ENCODE results near the gene RAB3B. TPM values are rescaled to one million over a fixed set of nuclear protein-coding genes. Genes with fewer than 3 reads are reported as not detected.
"Not testable (repeated sequence)": the region's sequence is repeated elsewhere in the genome, so short reads cannot be mapped to it uniquely, and the experiment has no call there.

RAB3B gene
- total and polyA plus RNA-seq, 8 donors: 0.69 to 5.7 (median 1.6) TPM

DNA sequence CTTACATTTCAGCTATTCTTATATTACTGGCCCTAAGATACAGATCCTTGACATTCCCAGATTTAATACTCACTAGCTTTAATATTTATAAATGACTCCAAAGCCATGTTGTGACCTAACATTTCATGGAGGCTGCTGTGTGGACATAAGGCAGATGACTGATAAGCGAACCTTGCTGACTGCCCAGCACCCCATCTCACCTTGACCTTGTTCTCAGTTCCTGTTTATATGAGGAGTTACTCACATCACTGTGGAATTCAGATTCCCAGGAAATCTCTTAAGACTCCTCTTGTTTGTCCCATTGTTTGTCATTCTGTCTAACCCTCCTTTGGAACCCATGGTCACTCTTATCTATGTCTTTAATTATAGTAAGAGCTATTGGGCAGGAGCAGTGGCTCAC, 21.9 kb downstream of the RAB3B start:
- intact Hi-C loops (cut with DNase I): no loop called here
- FAIRE-seq (no peak), ATAC-seq (peak; percentile 68 to 91 (median 88)), DNase-seq (peak in 3 of 6 donors; percentile 28 to 30 (median 29))
- Histone ChIP-seq H3K36me3 (no peaks in the 10 kb centered on the region), H3K9me3 (no peaks in the 10 kb centered on the region), H3K27me3 (no peaks in the 10 kb centered on the region), H3K4me1 (peaks cover 0 to 3% (median 0%) of the 10 kb centered on the region in 3 donors), H3K27ac (no peak overlapping the region), H3K4me3 (no peak overlapping the region)
- WGBS, 2 donors: 35 to 39% methylated on average over 1 of the region's 1 CpG
- TF ChIP-seq, protein P1, sequence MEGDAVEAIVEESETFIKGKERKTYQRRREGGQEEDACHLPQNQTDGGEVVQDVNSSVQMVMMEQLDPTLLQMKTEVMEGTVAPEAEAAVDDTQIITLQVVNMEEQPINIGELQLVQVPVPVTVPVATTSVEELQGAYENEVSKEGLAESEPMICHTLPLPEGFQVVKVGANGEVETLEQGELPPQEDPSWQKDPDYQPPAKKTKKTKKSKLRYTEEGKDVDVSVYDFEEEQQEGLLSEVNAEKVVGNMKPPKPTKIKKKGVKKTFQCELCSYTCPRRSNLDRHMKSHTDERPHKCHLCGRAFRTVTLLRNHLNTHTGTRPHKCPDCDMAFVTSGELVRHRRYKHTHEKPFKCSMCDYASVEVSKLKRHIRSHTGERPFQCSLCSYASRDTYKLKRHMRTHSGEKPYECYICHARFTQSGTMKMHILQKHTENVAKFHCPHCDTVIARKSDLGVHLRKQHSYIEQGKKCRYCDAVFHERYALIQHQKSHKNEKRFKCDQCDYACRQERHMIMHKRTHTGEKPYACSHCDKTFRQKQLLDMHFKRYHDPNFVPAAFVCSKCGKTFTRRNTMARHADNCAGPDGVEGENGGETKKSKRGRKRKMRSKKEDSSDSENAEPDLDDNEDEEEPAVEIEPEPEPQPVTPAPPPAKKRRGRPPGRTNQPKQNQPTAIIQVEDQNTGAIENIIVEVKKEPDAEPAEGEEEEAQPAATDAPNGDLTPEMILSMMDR (IDR thresholded peaks at IDR 0.05): no peak

DNA sequence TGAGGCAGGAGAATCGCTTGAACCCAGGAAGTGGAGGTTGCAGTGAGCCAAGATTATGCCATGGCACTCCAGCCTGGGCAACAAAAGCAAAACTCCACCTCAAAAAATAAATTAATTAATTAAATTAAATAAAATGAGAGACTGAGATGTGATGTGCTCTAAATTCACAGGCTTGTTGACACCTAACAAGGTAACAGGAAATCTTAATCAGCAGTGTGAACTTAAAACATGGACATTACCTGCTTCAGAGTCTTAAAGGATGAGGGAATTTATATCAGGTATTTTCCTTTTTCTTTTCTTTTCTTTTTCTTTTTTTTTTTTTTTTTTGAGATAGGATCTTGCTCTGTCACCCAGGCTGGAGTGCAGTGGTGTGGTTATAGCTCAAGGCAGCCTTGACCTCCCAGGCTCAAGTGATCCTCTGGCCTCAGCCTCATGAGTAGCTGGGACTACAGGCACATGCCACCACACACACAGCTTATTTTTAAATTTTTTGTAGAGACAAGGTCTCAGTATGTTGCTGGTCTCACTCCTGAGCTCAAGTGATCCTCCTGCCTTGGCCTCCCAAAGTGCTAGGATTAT, 23.2 kb downstream of the RAB3B start:
- H3K27me3 ChIP-seq; ATAC-seq; FAIRE-seq; H3K27ac ChIP-seq; H3K9me3 ChIP-seq; H3K4me3 ChIP-seq; intact Hi-C loops (cut with DNase I); H3K4me1 ChIP-seq; DNase-seq; H3K36me3 ChIP-seq: not testable (repeated sequence)
- WGBS, 2 donors: 95 to 100% methylated on average over 1 of the region's 1 CpG

DNA sequence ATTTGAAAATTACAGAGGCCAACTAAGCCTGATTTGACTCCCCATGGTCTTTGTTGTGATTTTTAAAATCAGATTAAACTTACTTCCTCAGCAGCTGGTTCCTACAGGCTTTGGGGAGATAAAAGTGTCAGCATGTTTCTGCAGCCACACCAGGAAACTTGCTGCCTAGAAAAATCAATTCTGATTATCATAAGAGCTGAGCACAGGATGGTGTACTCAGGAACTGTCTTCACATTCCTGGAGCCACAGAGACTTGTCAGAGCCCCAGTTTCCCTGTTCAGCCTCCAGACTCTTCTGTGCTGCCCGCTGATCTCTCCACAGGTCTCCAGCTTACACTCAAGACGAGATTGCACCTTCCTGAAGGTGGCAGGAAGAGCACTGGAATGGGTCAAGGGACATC, 23.9 kb downstream of the RAB3B start:
- ATAC-seq (no peak), DNase-seq (no peak), FAIRE-seq (no peak)
- H3K4me1 ChIP-seq: peaks cover 0 to 3% (median 0%) of the 10 kb centered on the region in 3 donors
- H3K27ac ChIP-seq: no peak overlapping the region
- H3K36me3 ChIP-seq: no peaks in the 10 kb centered on the region
- intact Hi-C loops (cut with DNase I): no loop called here
- no peaks in the 10 kb centered on the region for H3K27me3 ChIP-seq
- WGBS, 2 donors: 92 to 97% methylated on average over 2 of the region's 2 CpGs
- H3K9me3 ChIP-seq: no peaks in the 10 kb centered on the region
- TF ChIP-seq, protein P1 (IDR thresholded peaks at IDR 0.05): no peak
- H3K4me3 ChIP-seq: no peak overlapping the region

GRCh38 chr1:51964309-51964696, 26.2 kb downstream of the RAB3B start:
- H3K27me3 ChIP-seq: no peaks in the 10 kb centered on the region
- ATAC-seq: no peak
- H3K4me1 ChIP-seq: peaks cover 0 to 3% (median 0%) of the 10 kb centered on the region in 3 donors
- no peak overlapping the region for H3K4me3 ChIP-seq
- H3K27ac ChIP-seq: no peak overlapping the region
- TF ChIP-seq, protein P1 (IDR thresholded peaks at IDR 0.05): no peak
- no peaks in the 10 kb centered on the region for H3K36me3 ChIP-seq
- intact Hi-C loops (cut with DNase I): no loop called here
- no peak for FAIRE-seq
- 79 to 90% methylated on average over 4 of the region's 4 CpGs for whole genome bisulfite sequencing, 2 donors
- H3K9me3 ChIP-seq: no peaks in the 10 kb centered on the region
- no peak for DNase-seq

GRCh38 chr1:51963592-51964308, 26.8 kb downstream of the RAB3B start:
- peaks cover 0 to 3% (median 0%) of the 10 kb centered on the region in 3 donors for H3K4me1 ChIP-seq
- ATAC-seq (no peak), FAIRE-seq (no peak), DNase-seq (no peak)
- H3K36me3 ChIP-seq: no peaks in the 10 kb centered on the region
- TF ChIP-seq, protein P1 (IDR thresholded peaks at IDR 0.05): no peak
- no peaks in the 10 kb centered on the region for H3K27me3 ChIP-seq
- 54 to 58% methylated on average over 4 of the region's 4 CpGs for WGBS, 2 donors
- intact Hi-C loops (cut with DNase I): no loop called here
- H3K27ac ChIP-seq: no peak overlapping the region
- no peaks in the 10 kb centered on the region for H3K9me3 ChIP-seq
- no peak overlapping the region for H3K4me3 ChIP-seq
